Suprapubic skin (tissue), 4 donors: ENCODE measurements around the gene RNF17.

ENCODE experiments used
- CTCF ChIP-seq, 2 donors: fragments of 200-600 bp in 1 of 2; fragments of 450-650 bp in 1 of 2; sonication (generic) in 1 of 2; IDR thresholded peaks; one replicate each; pipeline ENCODE4 v1.5.1; 2016 to 2019; ENCODE audit warnings: antibody characterized with exemption in 2 of 2, mild to moderate bottlenecking in 1 of 2, moderate library complexity in 1 of 2
- EP300 ChIP-seq: sonication (generic); formaldehyde crosslinking; IDR thresholded peaks from one replicate; pipeline ENCODE4 v1.6.1; 2017; ENCODE audit warnings: antibody characterized with exemption
- POLR2A ChIP-seq, 2 donors: fragments of 450-650 bp; IDR thresholded peaks; one replicate each; pipeline ENCODE4 v1.6.1; 2017; ENCODE audit warnings: antibody characterized with exemption in 2 of 2, mild to moderate bottlenecking in 2 of 2, moderate library complexity in 2 of 2
- POLR2AphosphoS5 ChIP-seq, 3 donors: sonication (generic); formaldehyde crosslinking; IDR thresholded peaks; one replicate each; pipeline ENCODE4 v1.6.1; 2017; ENCODE audit warnings: antibody characterized with exemption in 3 of 3

- TF ChIP-seq CTCF (IDR thresholded peaks at IDR 0.05) = no peak
- no peak for TF ChIP-seq POLR2A (IDR thresholded peaks at IDR 0.05)
- TF ChIP-seq POLR2AphosphoS5 (IDR thresholded peaks at IDR 0.05) = no peak
- TF ChIP-seq EP300 = no peak
These were observed 129.9 kb downstream of the RNF17 start for GRCh38 chr13:24893863-24894262.
